IMR-90 (cell line): ENCODE results near the gene PPP1R2. TPM values are rescaled to one million over a fixed set of nuclear protein-coding genes. Genes with fewer than 3 reads are reported as not detected.
A peak's percentile ranks its signal among the peaks of the same experiment; 100 is the strongest.

Experiments
- ATAC-seq: fragments of 200-7000 bp; cut with Tn5 transposase; 2 replicates; pipeline ENCODE4 v1.9.1; 2020; ENCODE audit warnings: low read depth, mild to moderate bottlenecking, moderate library complexity
- BruUV-seq: library from RNA; stranded (reverse); fragments of 400-500 nt; replicated peaks from 2 replicates; lab custom pipeline; 2021; lab: Mats Ljungman, UMichigan
- CTCF ChIA-PET: fragments of 300-600 bp; formaldehyde crosslinking; extraction: SDS; loops from one replicate; lab custom pipeline; 2021; ENCODE audit warnings: antibody characterized with exemption; lab: Yijun Ruan, JAX
- POLR2A ChIA-PET: fragments of 300-600 bp; sonication (Branson Sonifier 250); formaldehyde crosslinking; loops from one replicate; lab custom pipeline; 2022; ENCODE audit warnings: antibody characterized with exemption; ENCODE audit not compliant: unreplicated experiment; lab: Charles Lee
- DNase-seq: peaks from one replicate; pipeline ENCODE4 v3.0.0; 2013
- H2AFZ ChIP-seq: replicated peaks from 2 replicates; pipeline ENCODE3; 2013; ENCODE audit warnings: low read length, mild to moderate bottlenecking; ENCODE audit not compliant: poor library complexity
- H2AK5ac ChIP-seq: 2 replicates; pipeline ENCODE4 v1.6.1; 2013; ENCODE audit warnings: low read depth, low read length, inconsistent platforms
- H2AK9ac ChIP-seq: replicated peaks from 2 replicates; pipeline ENCODE3; 2013; ENCODE audit warnings: mild to moderate bottlenecking, low read depth, low read length, moderate library complexity; ENCODE audit not compliant: poor library complexity
- H2BK120ac ChIP-seq: 2 replicates; pipeline ENCODE4 v1.6.1; 2013; ENCODE audit warnings: low read depth, low read length, inconsistent platforms
- H2BK15ac ChIP-seq: 3 replicates; pipeline ENCODE4 v1.6.1; 2013; ENCODE audit warnings: low read depth, low read length, inconsistent platforms
- H2BK20ac ChIP-seq: 2 replicates; pipeline ENCODE4 v1.6.1; 2013; ENCODE audit warnings: low read depth, mild to moderate bottlenecking, inconsistent platforms, low read length, moderate library complexity
- H2BK5ac ChIP-seq: 2 replicates; pipeline ENCODE4 v1.6.1; 2013; ENCODE audit warnings: mild to moderate bottlenecking, low read depth, low read length, inconsistent platforms; ENCODE audit not compliant: poor library complexity, severe bottlenecking
- H3K14ac ChIP-seq: replicated peaks from 2 replicates; pipeline ENCODE4 v1.6.1; 2013; ENCODE audit warnings: low read depth, low read length, inconsistent platforms
- H3K18ac ChIP-seq: 2 replicates; pipeline ENCODE4 v1.6.1; 2013; ENCODE audit warnings: low read depth, low read length, control low read depth
- H3K23ac ChIP-seq: 2 replicates; pipeline ENCODE4 v1.6.1; 2013; ENCODE audit warnings: low read depth, low read length, inconsistent platforms
- H3K27ac ChIP-seq: 2 replicates; pipeline ENCODE4 v1.5.1; 2013; ENCODE audit warnings: mild to moderate bottlenecking, control low read depth, low read length; ENCODE audit not compliant: insufficient read depth
- H3K27me3 ChIP-seq: 2 replicates; pipeline ENCODE4 v1.6.1; 2013; ENCODE audit warnings: low read length; ENCODE audit not compliant: control insufficient read depth, insufficient read depth
- H3K36me3 ChIP-seq: 2 replicates; pipeline ENCODE4 v1.6.1; 2013; ENCODE audit warnings: low read length, mixed read lengths; ENCODE audit not compliant: control insufficient read depth, insufficient read depth
- H3K4ac ChIP-seq: 2 replicates; pipeline ENCODE4 v1.6.1; 2013; ENCODE audit warnings: low read depth, low read length, inconsistent platforms
- H3K4me1 ChIP-seq: 2 replicates; pipeline ENCODE4 v1.6.1; 2013; ENCODE audit warnings: low read length, mixed read lengths; ENCODE audit not compliant: control insufficient read depth, insufficient read depth
- H3K4me2 ChIP-seq: 2 replicates; pipeline ENCODE4 v1.6.1; 2013; ENCODE audit warnings: low read depth, mild to moderate bottlenecking, control low read depth, low read length, moderate library complexity
- H3K4me3 ChIP-seq: 2 replicates; pipeline ENCODE4 v1.5.1; 2013; ENCODE audit warnings: low read depth, mild to moderate bottlenecking, control low read depth, low read length, moderate library complexity; ENCODE audit not compliant: insufficient read depth
- H3K56ac ChIP-seq: 2 replicates; pipeline ENCODE4 v1.6.1; 2013; ENCODE audit warnings: low read length, inconsistent platforms; ENCODE audit not compliant: insufficient read depth; ENCODE audit errors: extremely low read depth
- H3K79me1 ChIP-seq, 2 experiments: 2 replicates each; pipeline ENCODE4 v1.6.1; 2013; ENCODE audit warnings: low read length in 2 of 2, inconsistent platforms in 1 of 2, low read depth in 1 of 2
- H3K9ac ChIP-seq: 2 replicates; pipeline ENCODE4 v1.6.1; 2013; ENCODE audit warnings: low read depth, low read length, control low read depth
- H3K9me1 ChIP-seq: 2 replicates; pipeline ENCODE4 v1.6.1; 2013; ENCODE audit warnings: low read length, inconsistent platforms; ENCODE audit not compliant: insufficient read depth
- H3K9me3 ChIP-seq: 2 replicates; pipeline ENCODE4 v1.6.1; 2013; ENCODE audit warnings: low read length; ENCODE audit not compliant: control insufficient read depth, insufficient read depth
- H4K20me1 ChIP-seq: 2 replicates; pipeline ENCODE4 v1.6.1; 2013; ENCODE audit warnings: low read length, inconsistent platforms; ENCODE audit not compliant: insufficient read depth
- H4K5ac ChIP-seq: 2 replicates; pipeline ENCODE4 v1.6.1; 2013; ENCODE audit warnings: mild to moderate bottlenecking, low read depth, low read length, control low read depth
- H4K8ac ChIP-seq, 2 experiments: 2 replicates each; pipeline ENCODE4 v1.6.1; 2013; ENCODE audit warnings: low read depth in 2 of 2, low read length in 2 of 2, control low read depth in 1 of 2, inconsistent platforms in 1 of 2
- H4K91ac ChIP-seq: 2 replicates; pipeline ENCODE4 v1.6.1; 2013; ENCODE audit warnings: low read depth, low read length, inconsistent platforms; ENCODE audit not compliant: insufficient read depth
- BHLHE40 ChIP-seq: fragments of 150-350 bp; IDR thresholded peaks from 2 replicates; pipeline ENCODE4 v1.6.1; 2016; ENCODE audit warnings: mild to moderate bottlenecking, low read depth, low read length
- CTCF ChIP-seq: conservative IDR thresholded peaks from 2 replicates; pipeline ENCODE4 v1.5.1; 2012; ENCODE audit warnings: mild to moderate bottlenecking, low read depth, low read length, improper control_type of control experiment
- RCOR1 ChIP-seq: IDR thresholded peaks from 2 replicates; pipeline ENCODE4 v1.6.1; 2012; ENCODE audit warnings: mild to moderate bottlenecking, low read length, improper control_type of control experiment; ENCODE audit not compliant: insufficient replicate concordance
- WGBS, 2 experiments: methylation state at CpG; one replicate each; pipeline versions ENCODE4 v1.1.5 to v1.1.7; 2013; ENCODE audit warnings: missing lambda C conversion rate in 2 of 2; ENCODE audit not compliant: insufficient read length in 1 of 2; ENCODE audit errors: extremely low coverage in 2 of 2; 5-methylcytosine and 5-hydroxymethylcytosine counted together
- dilution Hi-C: fragments of 300-500 bp; cut with HindIII; formaldehyde crosslinking; loops from one replicate; pipeline ENCODE4 v1.14.3; 2018; ENCODE audit warnings: low sequenced_read_pairs; ENCODE audit not compliant: unreplicated experiment
- in situ Hi-C: fragments of 300-500 bp; cut with MboI; formaldehyde crosslinking; loops from 3 replicates; pipeline ENCODE4 v1.14.3; 2019; ENCODE audit warnings: low sequenced_read_pairs, inconsistent platforms, mixed read lengths
- intact Hi-C: fragments of 100-400 bp; cut with micrococcal nuclease; formaldehyde crosslinking; loops from 2 replicates; pipeline ENCODE4 v1.10.0; 2022
- polyA plus RNA-seq, 3 experiments: library from polyadenylated mRNA; depleted of rRNA; stranded (reverse); fragments of >200 nt; gene quantifications; 2 replicates each; pipeline ENCODE4 v1.2.3, GENCODE V29; 2012; ENCODE audit warnings: low replicate concordance in 1 of 3
- total RNA-seq: library from RNA; depleted of rRNA; stranded (reverse); fragments of >200 nt; gene quantifications from 2 replicates; pipeline ENCODE4 v1.2.3, GENCODE V29; 2012

PPP1R2 gene
- total and polyA plus RNA-seq, 2 of the 4 experiments (the other 2 are of a cell fraction): 9.2 to 36.0 TPM

DNA sequence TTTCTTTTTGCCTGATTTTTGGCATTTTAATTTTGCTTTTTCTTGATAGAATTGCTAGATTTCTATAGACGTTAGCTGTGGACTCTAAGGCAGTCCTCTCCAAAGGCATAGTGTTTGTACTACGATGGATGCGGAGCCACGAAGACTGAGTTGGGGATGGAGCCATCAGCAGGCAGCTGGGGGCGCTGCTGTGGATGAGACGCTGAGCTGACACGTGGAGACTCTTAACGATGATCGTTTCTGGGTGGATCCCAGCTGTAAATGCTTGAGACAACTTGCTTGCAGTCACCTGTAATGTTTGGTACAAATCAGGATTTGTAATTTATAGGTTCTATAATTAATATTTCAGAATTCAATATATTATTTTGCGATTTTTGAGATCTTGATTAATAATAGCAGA, 13.3 kb upstream of the PPP1R2 start:
- CTCF ChIA-PET: interaction anchor here (0.9 kb wide), 1 partner anchor 19 kb away, joined by 3 read pairs; no protein-coding TSS in a partner anchor

More for the DNA sequence above, 13.3 kb upstream of the PPP1R2 start:
- Histone ChIP-seq H4K8ac (no peak overlapping the region), H2BK15ac (no peak overlapping the region), H3K18ac (no peak overlapping the region), H3K9ac (no peak overlapping the region), H3K4me1 (no peaks in the 10 kb centered on the region), H3K4me3 (no peak overlapping the region), H3K14ac (no peak overlapping the region), H2BK20ac (no peak overlapping the region), H2BK120ac (no peak overlapping the region), H2AK5ac (no peak overlapping the region), H3K4me2 (no peak overlapping the region), H3K36me3 (no peaks in the 10 kb centered on the region), H3K4ac (no peak overlapping the region), H4K91ac (no peak overlapping the region), H2AK9ac (no peak overlapping the region), H4K5ac (no peak overlapping the region), H3K23ac (no peak overlapping the region), H3K27ac (no peak overlapping the region), H3K9me1 (no peaks in the 10 kb centered on the region), H2AFZ (no peak overlapping the region), H3K56ac (no peak overlapping the region), H4K20me1 (no peaks in the 10 kb centered on the region), H3K79me1 (no peaks in the 10 kb centered on the region), H2BK5ac (no peak overlapping the region), H3K9me3 (no peaks in the 10 kb centered on the region), H3K27me3 (peaks cover 29% of the 10 kb centered on the region)
- intact Hi-C loops: no loop called here
- in situ Hi-C loops: no loop called here
- POLR2A ChIA-PET: no interaction called here
- ATAC-seq (no peak), DNase-seq (no peak)
- TF ChIP-seq BHLHE40: no peak
- TF ChIP-seq RCOR1: no peak
- TF ChIP-seq CTCF: 0 out of 2 replicates have a peak, but pooled peaks have one; percentile 17
- dilution Hi-C loops: no loop called here
- no TSS peak for BruUV-seq
- WGBS, 2 experiments: no CpG with 5 or more reads among the region's 10 CpGs
